ENCODE data around the gene SSR4. TPM values are rescaled to one million over a fixed set of nuclear protein-coding genes. Genes with fewer than 3 reads are reported as not detected.

The SSR4 gene
- total and polyA plus RNA-seq, 2 of the 13 experiments (the other 11 are each of a cell fraction or from before 2014, with no cell fraction given), result 214 to 288 TPM

GRCh38 chrX:153794018-153794896 is at the start of gene SSR4, which contains the start of gene IDH3G (continued):
- TF ChIP-seq POGZ (CRISPR knock-in tag; IDR thresholded peaks at IDR 0.05) (peak; percentile 78), BCL3 (CRISPR knock-in tag; IDR thresholded peaks at IDR 0.05) (peak; percentile 79; the same call in 1 of the 2 replicates), SYNCRIP (IDR thresholded peaks at IDR 0.05; ENCODE audit: insufficient read depth, low read depth, low read length) (no peak), REXO4 (CRISPR knock-in tag; IDR thresholded peaks at IDR 0.05; ENCODE audit: borderline replicate concordance) (0 out of 2 replicates have a peak, but pooled peaks have one; percentile 38), ZXDC (CRISPR knock-in tag; IDR thresholded peaks at IDR 0.05) (no peak), ZNF143 (CRISPR knock-in tag; IDR thresholded peaks at IDR 0.05) (peak; percentile 80), ZNF335 (CRISPR knock-in tag; IDR thresholded peaks at IDR 0.05) (0 out of 2 replicates have a peak, but pooled peaks have one; percentile 26), ZNF337 (CRISPR knock-in tag; IDR thresholded peaks at IDR 0.05; ENCODE audit: borderline replicate concordance, low read depth) (peak; percentile 64; the same call in 1 of the 2 replicates), ZNF790 (CRISPR knock-in tag; IDR thresholded peaks at IDR 0.05; ENCODE audit: borderline replicate concordance) (peak; percentile 63; the same call in 1 of the 2 replicates), MLLT10 (CRISPR knock-in tag; IDR thresholded peaks at IDR 0.05) (no peak), ZNF670 (CRISPR knock-in tag; IDR thresholded peaks at IDR 0.05; ENCODE audit: borderline replicate concordance) (0 out of 2 replicates have a peak, but pooled peaks have one; percentile 48), DMAP1 (CRISPR knock-in tag; IDR thresholded peaks at IDR 0.05) (peak; percentile 77), PHF8 (CRISPR knock-in tag; IDR thresholded peaks at IDR 0.05) (peak; percentile 62), SNAI1 (CRISPR knock-in tag; IDR thresholded peaks at IDR 0.05; ENCODE audit: borderline replicate concordance) (0 out of 2 replicates have a peak, but pooled peaks have one; percentile 25), TP53 (CRISPR knock-in tag; conservative IDR thresholded peaks at IDR 0.05) (no peak), SMAD1 (CRISPR knock-in tag; IDR thresholded peaks at IDR 0.05; ENCODE audit: borderline replicate concordance, low read depth) (no peak; the same call in 1 of the 2 replicates), ZNF574 (CRISPR knock-in tag; IDR thresholded peaks at IDR 0.05) (peak; percentile 72), ZNF749 (CRISPR knock-in tag; IDR thresholded peaks at IDR 0.05; ENCODE audit: borderline replicate concordance) (0 out of 2 replicates have a peak, but pooled peaks have one; percentile 47), PATZ1 (CRISPR knock-in tag; IDR thresholded peaks at IDR 0.05) (peak; percentile 99)
